Stimulated activated CD8-positive, alpha-beta memory T cell treated with anti-CD3 and anti-CD28 coated beads, Interleukin-4, amount 100 ng/mL, for 24 hours (primary cell): ENCODE data around the gene SIGLEC7.
"Not testable (repeated sequence)": the region's sequence is repeated elsewhere in the genome, so short reads cannot be mapped to it uniquely, and the experiment has no call there.

Source experiments
- DNase-seq: peaks from one replicate; pipeline ENCODE4 v3.0.0-alpha.2; 2020; ENCODE audit warnings: low read depth

SIGLEC7 gene

GRCh38 chr19:51139299-51140014 is 2.6 kb upstream of the SIGLEC7 start:
- no peak for DNase-seq

- DNase-seq, result no peak
These were observed 1.7 kb upstream of the SIGLEC7 start for GRCh38 chr19:51140441-51140840.

DNA sequence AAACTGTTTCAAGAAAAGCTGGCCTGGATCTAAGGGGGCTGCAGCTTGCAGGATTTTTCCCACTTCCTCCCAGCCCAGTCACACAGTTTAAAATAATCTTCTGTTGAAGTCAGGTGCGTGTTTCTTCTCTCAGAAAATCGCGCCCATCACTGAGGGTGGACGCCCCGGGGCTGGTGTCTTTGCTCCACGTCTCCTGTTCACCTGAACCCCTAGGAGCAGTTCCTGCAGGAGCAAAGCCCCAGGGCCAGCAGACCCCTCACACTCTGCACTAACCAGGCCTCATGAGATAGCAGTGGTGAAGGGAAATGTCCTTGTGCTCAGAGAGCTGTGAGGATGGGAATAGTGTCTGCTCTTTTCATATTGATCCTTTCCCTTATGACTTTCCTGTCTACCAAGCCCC is 920 bp upstream of the SIGLEC7 start:
- DNase-seq, result no peak

DNA sequence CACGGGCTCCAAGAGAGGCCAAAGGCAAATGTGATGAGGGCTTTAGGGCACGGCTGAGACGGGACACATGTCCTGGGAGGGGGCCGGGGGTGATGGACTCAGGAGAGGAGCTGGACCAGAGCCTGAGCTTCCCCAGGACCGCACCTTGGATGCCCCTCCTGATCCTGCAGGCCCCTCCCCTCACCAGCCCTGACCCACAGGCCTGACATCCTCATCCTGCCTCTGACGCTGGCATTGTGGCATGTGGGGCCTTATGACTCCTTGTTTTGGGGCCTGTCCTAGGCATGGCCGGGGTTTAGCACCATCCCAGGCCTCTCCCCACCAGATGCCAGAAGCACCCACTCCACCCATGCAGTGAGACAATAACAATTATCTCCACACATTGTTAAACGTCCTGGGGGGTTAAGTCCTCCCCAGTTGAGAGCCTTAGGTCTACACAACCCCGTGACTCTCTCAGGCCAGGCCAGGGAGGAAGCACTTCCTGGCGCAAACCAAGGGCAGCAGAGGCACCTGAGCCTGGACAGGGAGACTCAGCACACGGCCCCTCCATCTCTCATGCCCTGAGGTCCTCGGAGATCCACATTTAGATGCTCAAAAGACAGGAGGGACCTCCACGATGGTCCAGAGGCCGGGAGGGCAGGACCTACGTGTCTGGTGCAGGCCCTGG is 841 bp downstream of the SIGLEC7 start:
- not testable (repeated sequence) for DNase-seq

- no peak for DNase-seq
These were observed 1.4 kb downstream of the SIGLEC7 start for GRCh38 chr19:51143486-51143885.

- no peak for DNase-seq
These were observed 2.5 kb downstream of the SIGLEC7 start for GRCh38 chr19:51144482-51145045.

GRCh38 chr19:51145916-51146493 is 3.9 kb downstream of the SIGLEC7 start:
- no peak for DNase-seq

DNA sequence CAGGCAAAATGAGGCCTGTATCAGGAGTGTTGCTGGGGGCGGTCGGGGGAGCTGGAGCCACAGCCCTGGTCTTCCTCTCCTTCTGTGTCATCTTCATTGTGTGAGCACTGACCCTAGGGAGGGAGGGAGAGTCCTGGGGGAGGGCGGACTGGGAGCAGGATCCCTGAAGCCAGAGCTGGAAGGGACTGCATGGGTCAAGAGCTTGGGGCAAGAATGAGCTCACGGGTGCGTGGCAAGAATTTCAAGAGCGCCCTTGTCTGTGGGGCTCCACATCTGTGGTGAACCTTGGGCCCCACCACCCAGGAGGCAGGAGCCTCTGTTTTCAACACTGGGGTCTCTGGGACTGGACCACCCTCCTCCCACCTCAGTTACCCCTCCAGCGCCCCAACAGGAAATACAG is 4.7 kb downstream of the SIGLEC7 start:
- DNase-seq, result no peak

DNA sequence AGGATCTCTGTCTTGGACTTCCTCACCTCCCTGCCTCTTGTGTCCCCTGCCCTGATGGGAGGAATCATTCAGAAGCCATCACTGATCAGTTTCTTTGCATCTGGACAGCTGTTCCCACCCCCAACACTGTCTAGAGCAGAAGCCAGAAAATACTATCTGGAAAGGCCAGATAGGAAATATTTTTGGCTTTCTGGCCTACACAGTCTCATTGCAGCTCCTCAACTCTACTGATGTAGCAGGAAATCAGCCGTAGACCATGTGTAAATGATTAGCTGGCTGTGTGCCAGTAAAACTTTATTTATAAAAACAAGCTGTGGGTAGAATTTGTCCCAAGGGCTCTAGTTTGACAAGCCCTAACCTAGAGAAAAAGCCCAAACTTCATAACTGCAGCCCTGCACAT is 5.6 kb downstream of the SIGLEC7 start:
- no peak for DNase-seq

DNA sequence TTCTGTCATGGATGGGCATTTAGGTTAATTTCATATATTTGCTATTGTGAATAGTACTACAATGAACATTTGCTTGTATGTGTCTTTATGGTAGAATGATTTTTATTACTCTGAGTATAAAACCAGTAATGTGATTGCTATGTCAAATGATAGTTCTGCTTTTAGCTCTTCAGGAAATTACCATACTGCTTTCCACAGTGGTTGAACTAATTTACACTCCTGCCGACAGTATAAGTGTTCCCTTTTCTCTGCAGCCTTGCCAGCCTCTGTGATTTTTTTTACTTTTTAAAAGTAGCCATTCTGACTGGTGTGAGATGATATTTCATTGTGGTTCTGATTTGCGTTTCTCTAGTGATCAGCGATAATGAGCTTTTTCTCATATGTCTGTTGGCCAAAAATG is 6.5 kb downstream of the SIGLEC7 start:
- no peak for DNase-seq

GRCh38 chr19:51150627-51151026 is 8.5 kb downstream of the SIGLEC7 start:
- DNase-seq, result no peak

DNA sequence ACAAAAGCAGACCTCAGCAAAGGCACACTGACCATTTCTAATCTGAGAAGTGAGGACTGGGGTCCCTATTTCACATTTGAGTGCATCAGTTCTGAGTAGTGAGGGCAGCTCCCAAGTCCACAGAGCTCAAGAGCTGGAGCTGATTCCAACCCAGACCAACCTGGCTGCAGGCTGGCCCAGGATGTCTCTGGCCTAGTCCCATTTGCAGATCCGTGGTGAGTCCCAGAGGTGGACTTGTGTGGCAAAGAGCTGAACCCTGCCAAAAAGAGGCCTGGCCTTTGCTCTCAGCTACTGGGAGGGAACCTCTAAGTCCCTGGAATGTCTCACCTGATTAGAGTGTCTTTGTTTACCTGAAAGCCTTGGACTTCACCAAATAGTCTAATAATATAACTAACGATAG is 14.6 kb downstream of the SIGLEC7 start:
- DNase-seq, result no peak

- DNase-seq, result no peak
These were observed 15.2 kb downstream of the SIGLEC7 start for GRCh38 chr19:51157265-51157664.

GRCh38 chr19:51158474-51159129 is 16.5 kb downstream of the SIGLEC7 start:
- DNase-seq, result peak; percentile 75

GRCh38 chr19:51159656-51160055 is 17.6 kb downstream of the SIGLEC7 start:
- no peak for DNase-seq

DNA sequence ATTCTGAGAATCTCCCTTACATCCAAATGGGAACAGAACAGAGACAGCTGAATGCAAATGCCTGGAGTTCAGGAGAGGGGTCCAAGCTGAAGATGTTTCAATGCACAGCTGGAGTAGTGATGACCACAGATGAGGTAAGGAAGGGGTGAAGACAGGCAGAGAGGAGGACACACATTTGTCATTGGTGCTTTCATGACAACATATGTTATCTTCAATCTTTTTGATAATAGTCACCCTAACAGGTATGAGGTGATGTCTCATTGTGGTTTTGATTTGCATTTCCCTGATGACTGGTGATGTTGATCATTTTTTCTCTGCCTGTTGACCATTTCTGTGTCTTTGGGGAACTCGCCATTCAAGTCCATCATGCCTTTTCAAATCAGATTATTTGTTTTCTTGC is 19.2 kb downstream of the SIGLEC7 start:
- no peak for DNase-seq

DNA sequence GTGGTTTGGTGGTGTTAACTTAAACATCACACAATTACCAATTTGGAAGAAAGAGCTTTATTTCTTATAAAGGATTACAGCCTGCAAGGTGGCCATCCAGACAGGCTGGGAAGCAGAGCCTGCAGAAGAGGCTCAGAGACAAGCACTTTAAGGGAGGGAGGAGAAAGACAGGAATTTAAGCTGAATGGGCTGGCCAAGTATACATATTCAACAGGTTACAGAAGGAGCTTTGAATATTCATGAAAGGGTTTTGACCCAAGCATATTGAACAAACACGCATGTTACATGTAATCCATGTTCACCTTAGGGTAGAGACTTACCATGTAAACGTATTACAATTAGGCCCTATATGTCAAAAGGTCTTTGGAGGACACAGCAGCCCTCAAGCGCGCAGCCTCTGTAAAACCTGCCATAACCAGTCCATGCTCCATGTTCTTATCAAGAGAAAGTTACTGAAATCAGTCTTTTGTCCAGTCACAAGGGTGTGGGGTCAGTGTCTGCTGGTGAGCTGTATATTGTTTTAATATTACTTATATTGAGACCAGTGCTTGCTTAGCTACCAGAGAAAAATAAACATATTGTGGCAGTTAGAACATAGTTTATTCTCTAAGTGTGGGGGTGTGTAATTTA is 19.9 kb downstream of the SIGLEC7 start:
- no peak for DNase-seq

- DNase-seq, result no peak
These were observed 21.2 kb downstream of the SIGLEC7 start for GRCh38 chr19:51163257-51163656.

DNA sequence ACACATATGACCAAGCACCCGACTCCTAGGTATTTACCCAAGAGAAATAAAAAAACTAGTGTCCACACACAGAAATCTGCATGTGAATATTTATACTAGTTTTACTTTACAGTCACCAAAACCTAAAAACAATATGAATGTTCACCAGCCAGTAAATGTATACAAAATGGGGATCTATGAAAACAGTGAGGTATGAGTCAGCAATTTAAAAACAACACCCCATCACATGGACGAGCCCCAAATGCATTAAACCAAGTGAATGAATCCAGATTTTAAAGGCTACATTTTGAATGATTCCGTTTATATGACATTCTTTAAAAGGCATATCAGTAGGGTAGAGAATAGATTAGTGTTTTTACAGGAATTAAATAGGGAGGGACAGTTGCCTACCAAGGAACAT is 22.1 kb downstream of the SIGLEC7 start:
- no peak for DNase-seq

GRCh38 chr19:51166846-51167490 is 24.9 kb downstream of the SIGLEC7 start:
- peak; percentile 14 for DNase-seq

DNA sequence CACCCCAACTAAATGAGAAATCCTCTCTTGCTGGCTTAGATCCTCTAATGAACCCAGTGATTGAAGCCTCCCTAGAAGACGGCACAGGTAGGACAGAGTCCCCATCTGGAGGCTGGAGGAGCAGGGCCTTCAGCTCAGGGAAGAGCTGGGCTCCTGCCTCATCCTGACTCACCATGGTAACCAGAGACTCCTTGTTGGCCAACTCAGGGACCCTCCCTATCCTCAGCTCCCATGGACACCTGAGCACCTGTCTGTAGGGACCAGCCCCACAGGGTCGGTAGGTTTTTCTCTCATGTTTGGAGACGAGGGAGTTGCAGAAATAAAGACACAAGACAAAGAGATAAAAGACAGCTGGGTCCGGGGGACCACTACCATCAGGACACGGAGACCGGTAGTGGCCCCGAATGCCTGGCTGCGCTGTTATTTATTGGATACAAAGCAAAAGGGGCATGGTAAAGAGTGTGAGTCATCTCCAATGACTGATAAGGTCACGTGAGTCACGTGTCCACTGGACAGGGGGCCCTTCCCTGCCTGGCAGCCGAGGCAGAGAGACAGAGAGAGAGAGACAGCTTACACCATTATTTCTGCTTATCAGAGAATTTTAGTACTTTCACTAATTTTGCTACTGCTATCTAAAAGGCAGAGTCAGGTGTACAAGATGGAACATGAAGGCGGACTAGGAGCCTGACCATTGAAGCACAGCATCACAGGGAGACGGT is 26.6 kb downstream of the SIGLEC7 start:
- DNase-seq, result no peak
